A549 (cell line): Measurements from ENCODE around the gene SLCO4A1.

Experiments
- EP300 ChIP-seq, 2 experiments: fragments of >200 bp; sonication (Bioruptor Twin); formaldehyde crosslinking; IDR thresholded peaks; 2 replicates in 1 of 2; 3 replicates in 1 of 2; pipeline ENCODE4 v1.6.1; 2016 to 2017
- MAZ ChIP-seq: fragments of 150-350 bp; IDR thresholded peaks from 2 replicates; pipeline ENCODE4 v1.6.1; 2014; ENCODE audit warnings: antibody characterized with exemption, low read depth, low read length, borderline replicate concordance
- PHF8 ChIP-seq: fragments of 200-600 bp; sonication (generic); IDR thresholded peaks from 2 replicates; pipeline ENCODE4 v1.6.1; 2016; ENCODE audit warnings: low read depth, mild to moderate bottlenecking, antibody characterized with exemption, moderate library complexity, borderline replicate concordance
- POLR2A ChIP-seq: IDR thresholded peaks from 2 replicates; pipeline ENCODE4 v1.6.1; 2012; ENCODE audit warnings: mild to moderate bottlenecking, low read length
- POLR2AphosphoS2 ChIP-seq: conservative IDR thresholded peaks from 2 replicates; pipeline ENCODE4 v1.6.1; 2012; ENCODE audit warnings: low read length, improper control_type of control experiment, inconsistent platforms
- RFX5 ChIP-seq: fragments of 450-650 bp; IDR thresholded peaks from 2 replicates; pipeline ENCODE4 v1.7.1; 2014; ENCODE audit warnings: antibody characterized with exemption, mild to moderate bottlenecking, moderate library complexity
- SREBF2 ChIP-seq: fragments of 450-650 bp; IDR thresholded peaks from 2 replicates; pipeline ENCODE4 v1.6.1; 2014; ENCODE audit warnings: mild to moderate bottlenecking, moderate library complexity
- ZC3H11A ChIP-seq: fragments of 450-650 bp; IDR thresholded peaks from 2 replicates; pipeline ENCODE4 v1.6.1; 2014; ENCODE audit warnings: antibody characterized with exemption, mild to moderate bottlenecking
- TF ChIP-seq, protein P1 (sequence below): IDR thresholded peaks from 2 replicates; pipeline ENCODE4 v1.6.1; 2012
- TF ChIP-seq, protein P2 (sequence below): fragments of >200 bp; sonication (Bioruptor Twin); formaldehyde crosslinking; IDR thresholded peaks from 3 replicates; pipeline ENCODE4 v1.5.1; 2016
- TF ChIP-seq, protein P3 (sequence below): fragments of 150-350 bp; IDR thresholded peaks from 2 replicates; pipeline ENCODE4 v1.6.1; 2014; ENCODE audit warnings: low read depth, mild to moderate bottlenecking, low read length
- TF ChIP-seq, protein P4 (sequence below): fragments of 250-450 bp; sonication (Bioruptor Pico); IDR thresholded peaks from 2 replicates; pipeline ENCODE4 v1.5.0; 2021; ENCODE audit warnings: mild to moderate bottlenecking, moderate library complexity, borderline replicate concordance
- TF ChIP-seq, protein P5 (sequence below): IDR thresholded peaks from 2 replicates; pipeline ENCODE4 v1.6.1; 2012
- TF ChIP-seq, protein P6 (sequence below): fragments of 200-600 bp; sonication (generic); IDR thresholded peaks from 2 replicates; pipeline ENCODE4 v1.6.1; 2016; ENCODE audit warnings: antibody characterized with exemption, mild to moderate bottlenecking, moderate library complexity

DNA sequence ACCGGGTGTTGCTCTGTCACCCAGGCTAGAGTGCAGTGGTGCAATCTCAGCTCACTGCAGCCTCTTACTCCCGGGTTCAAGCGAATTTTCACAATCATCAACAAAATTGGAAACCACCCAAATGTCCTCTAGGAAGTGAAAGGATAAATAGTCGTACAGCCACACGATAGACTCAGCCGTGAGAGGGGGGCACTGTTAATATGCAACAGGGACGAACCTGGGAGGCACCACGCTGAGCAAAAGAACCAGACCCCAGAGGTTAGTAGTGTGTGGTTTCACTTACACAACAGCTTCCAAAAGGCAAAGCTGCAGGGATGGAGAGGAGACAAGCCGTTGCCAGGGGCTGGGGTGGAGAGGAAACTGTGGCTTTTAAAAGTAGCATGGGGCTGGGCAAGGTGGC, 36.2 kb downstream of the SLCO4A1 start:
- no peak for TF ChIP-seq PHF8
- no peak for TF ChIP-seq POLR2A
- TF ChIP-seq, protein P1, sequence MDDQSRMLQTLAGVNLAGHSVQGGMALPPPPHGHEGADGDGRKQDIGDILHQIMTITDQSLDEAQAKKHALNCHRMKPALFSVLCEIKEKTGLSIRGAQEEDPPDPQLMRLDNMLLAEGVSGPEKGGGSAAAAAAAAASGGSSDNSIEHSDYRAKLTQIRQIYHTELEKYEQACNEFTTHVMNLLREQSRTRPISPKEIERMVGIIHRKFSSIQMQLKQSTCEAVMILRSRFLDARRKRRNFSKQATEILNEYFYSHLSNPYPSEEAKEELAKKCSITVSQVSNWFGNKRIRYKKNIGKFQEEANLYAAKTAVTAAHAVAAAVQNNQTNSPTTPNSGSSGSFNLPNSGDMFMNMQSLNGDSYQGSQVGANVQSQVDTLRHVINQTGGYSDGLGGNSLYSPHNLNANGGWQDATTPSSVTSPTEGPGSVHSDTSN, result no peak
- TF ChIP-seq, protein P2, sequence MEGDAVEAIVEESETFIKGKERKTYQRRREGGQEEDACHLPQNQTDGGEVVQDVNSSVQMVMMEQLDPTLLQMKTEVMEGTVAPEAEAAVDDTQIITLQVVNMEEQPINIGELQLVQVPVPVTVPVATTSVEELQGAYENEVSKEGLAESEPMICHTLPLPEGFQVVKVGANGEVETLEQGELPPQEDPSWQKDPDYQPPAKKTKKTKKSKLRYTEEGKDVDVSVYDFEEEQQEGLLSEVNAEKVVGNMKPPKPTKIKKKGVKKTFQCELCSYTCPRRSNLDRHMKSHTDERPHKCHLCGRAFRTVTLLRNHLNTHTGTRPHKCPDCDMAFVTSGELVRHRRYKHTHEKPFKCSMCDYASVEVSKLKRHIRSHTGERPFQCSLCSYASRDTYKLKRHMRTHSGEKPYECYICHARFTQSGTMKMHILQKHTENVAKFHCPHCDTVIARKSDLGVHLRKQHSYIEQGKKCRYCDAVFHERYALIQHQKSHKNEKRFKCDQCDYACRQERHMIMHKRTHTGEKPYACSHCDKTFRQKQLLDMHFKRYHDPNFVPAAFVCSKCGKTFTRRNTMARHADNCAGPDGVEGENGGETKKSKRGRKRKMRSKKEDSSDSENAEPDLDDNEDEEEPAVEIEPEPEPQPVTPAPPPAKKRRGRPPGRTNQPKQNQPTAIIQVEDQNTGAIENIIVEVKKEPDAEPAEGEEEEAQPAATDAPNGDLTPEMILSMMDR, result no peak
- TF ChIP-seq POLR2AphosphoS2, result no peak
- TF ChIP-seq, protein P3, sequence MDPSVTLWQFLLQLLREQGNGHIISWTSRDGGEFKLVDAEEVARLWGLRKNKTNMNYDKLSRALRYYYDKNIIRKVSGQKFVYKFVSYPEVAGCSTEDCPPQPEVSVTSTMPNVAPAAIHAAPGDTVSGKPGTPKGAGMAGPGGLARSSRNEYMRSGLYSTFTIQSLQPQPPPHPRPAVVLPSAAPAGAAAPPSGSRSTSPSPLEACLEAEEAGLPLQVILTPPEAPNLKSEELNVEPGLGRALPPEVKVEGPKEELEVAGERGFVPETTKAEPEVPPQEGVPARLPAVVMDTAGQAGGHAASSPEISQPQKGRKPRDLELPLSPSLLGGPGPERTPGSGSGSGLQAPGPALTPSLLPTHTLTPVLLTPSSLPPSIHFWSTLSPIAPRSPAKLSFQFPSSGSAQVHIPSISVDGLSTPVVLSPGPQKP, result no peak
- TF ChIP-seq RFX5, result no peak
- no peak for TF ChIP-seq ZC3H11A
- no peak for TF ChIP-seq MAZ
- TF ChIP-seq, protein P4, sequence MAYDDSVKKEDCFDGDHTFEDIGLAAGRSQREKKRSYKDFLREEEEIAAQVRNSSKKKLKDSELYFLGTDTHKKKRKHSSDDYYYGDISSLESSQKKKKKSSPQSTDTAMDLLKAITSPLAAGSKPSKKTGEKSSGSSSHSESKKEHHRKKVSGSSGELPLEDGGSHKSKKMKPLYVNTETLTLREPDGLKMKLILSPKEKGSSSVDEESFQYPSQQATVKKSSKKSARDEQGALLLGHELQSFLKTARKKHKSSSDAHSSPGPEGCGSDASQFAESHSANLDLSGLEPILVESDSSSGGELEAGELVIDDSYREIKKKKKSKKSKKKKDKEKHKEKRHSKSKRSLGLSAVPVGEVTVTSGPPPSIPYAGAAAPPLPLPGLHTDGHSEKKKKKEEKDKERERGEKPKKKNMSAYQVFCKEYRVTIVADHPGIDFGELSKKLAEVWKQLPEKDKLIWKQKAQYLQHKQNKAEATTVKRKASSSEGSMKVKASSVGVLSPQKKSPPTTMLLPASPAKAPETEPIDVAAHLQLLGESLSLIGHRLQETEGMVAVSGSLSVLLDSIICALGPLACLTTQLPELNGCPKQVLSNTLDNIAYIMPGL (CRISPR knock-in tag), result no peak
- no peak for TF ChIP-seq SREBF2
- TF ChIP-seq, protein P5, sequence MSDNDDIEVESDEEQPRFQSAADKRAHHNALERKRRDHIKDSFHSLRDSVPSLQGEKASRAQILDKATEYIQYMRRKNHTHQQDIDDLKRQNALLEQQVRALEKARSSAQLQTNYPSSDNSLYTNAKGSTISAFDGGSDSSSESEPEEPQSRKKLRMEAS, result no peak
- no peak for TF ChIP-seq EP300 (IDR thresholded peaks at IDR 0.05)
- TF ChIP-seq, protein P6, sequence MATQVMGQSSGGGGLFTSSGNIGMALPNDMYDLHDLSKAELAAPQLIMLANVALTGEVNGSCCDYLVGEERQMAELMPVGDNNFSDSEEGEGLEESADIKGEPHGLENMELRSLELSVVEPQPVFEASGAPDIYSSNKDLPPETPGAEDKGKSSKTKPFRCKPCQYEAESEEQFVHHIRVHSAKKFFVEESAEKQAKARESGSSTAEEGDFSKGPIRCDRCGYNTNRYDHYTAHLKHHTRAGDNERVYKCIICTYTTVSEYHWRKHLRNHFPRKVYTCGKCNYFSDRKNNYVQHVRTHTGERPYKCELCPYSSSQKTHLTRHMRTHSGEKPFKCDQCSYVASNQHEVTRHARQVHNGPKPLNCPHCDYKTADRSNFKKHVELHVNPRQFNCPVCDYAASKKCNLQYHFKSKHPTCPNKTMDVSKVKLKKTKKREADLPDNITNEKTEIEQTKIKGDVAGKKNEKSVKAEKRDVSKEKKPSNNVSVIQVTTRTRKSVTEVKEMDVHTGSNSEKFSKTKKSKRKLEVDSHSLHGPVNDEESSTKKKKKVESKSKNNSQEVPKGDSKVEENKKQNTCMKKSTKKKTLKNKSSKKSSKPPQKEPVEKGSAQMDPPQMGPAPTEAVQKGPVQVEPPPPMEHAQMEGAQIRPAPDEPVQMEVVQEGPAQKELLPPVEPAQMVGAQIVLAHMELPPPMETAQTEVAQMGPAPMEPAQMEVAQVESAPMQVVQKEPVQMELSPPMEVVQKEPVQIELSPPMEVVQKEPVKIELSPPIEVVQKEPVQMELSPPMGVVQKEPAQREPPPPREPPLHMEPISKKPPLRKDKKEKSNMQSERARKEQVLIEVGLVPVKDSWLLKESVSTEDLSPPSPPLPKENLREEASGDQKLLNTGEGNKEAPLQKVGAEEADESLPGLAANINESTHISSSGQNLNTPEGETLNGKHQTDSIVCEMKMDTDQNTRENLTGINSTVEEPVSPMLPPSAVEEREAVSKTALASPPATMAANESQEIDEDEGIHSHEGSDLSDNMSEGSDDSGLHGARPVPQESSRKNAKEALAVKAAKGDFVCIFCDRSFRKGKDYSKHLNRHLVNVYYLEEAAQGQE, result no peak
